HCT116 (cell line): ENCODE measurements around the gene GADD45A. TPM values are rescaled to one million over a fixed set of nuclear protein-coding genes. Genes with fewer than 3 reads are reported as not detected.

ENCODE experiments used
- total RNA-seq: library from RNA; stranded (reverse); gene quantifications from one replicate; pipeline ENCODE4 v1.2.1, GENCODE V29; 2021; ENCODE audit not compliant: unreplicated experiment

The GADD45A gene
- total RNA-seq, 1 experiment from 2014 or later: 105 TPM

Other genes starting within 250 kb of the GADD45A start
- gene GNG12, start 148.3 kb downstream of the GADD45A start, total RNA-seq: 49.6 TPM